Measurements from ENCODE around the gene OTOP1.

- TF ChIP-seq, protein P1, sequence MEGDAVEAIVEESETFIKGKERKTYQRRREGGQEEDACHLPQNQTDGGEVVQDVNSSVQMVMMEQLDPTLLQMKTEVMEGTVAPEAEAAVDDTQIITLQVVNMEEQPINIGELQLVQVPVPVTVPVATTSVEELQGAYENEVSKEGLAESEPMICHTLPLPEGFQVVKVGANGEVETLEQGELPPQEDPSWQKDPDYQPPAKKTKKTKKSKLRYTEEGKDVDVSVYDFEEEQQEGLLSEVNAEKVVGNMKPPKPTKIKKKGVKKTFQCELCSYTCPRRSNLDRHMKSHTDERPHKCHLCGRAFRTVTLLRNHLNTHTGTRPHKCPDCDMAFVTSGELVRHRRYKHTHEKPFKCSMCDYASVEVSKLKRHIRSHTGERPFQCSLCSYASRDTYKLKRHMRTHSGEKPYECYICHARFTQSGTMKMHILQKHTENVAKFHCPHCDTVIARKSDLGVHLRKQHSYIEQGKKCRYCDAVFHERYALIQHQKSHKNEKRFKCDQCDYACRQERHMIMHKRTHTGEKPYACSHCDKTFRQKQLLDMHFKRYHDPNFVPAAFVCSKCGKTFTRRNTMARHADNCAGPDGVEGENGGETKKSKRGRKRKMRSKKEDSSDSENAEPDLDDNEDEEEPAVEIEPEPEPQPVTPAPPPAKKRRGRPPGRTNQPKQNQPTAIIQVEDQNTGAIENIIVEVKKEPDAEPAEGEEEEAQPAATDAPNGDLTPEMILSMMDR (IDR thresholded peaks at IDR 0.05): no peak
- no peak for TF ChIP-seq POLR2A (IDR thresholded peaks at IDR 0.05)
These were observed 26.1 kb downstream of the OTOP1 start for GRCh38 chr4:4200624-4201023.

Data from Peyer's patch (tissue), 4 donors.